Ishikawa (cell line): ENCODE measurements around the gene LRBA.

Experiments used
- CEBPB ChIP-seq: IDR thresholded peaks from 2 replicates; pipeline ENCODE4 v1.6.1; 2012
- CREB1 ChIP-seq: IDR thresholded peaks from 2 replicates; pipeline ENCODE4 v1.6.1; 2012; ENCODE audit warnings: low read depth
- EGR1 ChIP-seq: IDR thresholded peaks from 2 replicates; pipeline ENCODE4 v1.6.1; 2012
- EP300 ChIP-seq: IDR thresholded peaks from 2 replicates; pipeline ENCODE4 v1.6.1; 2012; ENCODE audit warnings: borderline replicate concordance
- RAD21 ChIP-seq: IDR thresholded peaks from 2 replicates; pipeline ENCODE4 v1.6.1; 2012; ENCODE audit warnings: low read depth
- REST ChIP-seq: IDR thresholded peaks from 2 replicates; pipeline ENCODE4 v1.6.1; 2012; ENCODE audit warnings: low read depth, mild to moderate bottlenecking
- TAF1 ChIP-seq: IDR thresholded peaks from 2 replicates; pipeline ENCODE4 v1.6.1; 2012; ENCODE audit warnings: low read depth, mild to moderate bottlenecking

GRCh38 chr4:150827226-150827625, 187.9 kb downstream of the LRBA start:
- TF ChIP-seq REST (no peak), CREB1 (no peak), EGR1 (no peak), EP300 (no peak), RAD21 (no peak), CEBPB (no peak), TAF1 (no peak)
